Effector memory CD4-positive, alpha-beta T cell (primary cell): ENCODE results near the gene FAM20A.
"Not testable (repeated sequence)": the region's sequence is repeated elsewhere in the genome, so short reads cannot be mapped to it uniquely, and the experiment has no call there.

Experiments
- DNase-seq, 3 donors: peaks; one replicate each; pipeline ENCODE4 v3.0.0-alpha.2; 2020
- H3K27ac ChIP-seq: 2 replicates; pipeline ENCODE4 v1.7.0; 2013; ENCODE audit warnings: mild to moderate bottlenecking, low read length, moderate library complexity; ENCODE audit not compliant: insufficient read depth, poor library complexity, severe bottlenecking
- H3K27me3 ChIP-seq: replicated peaks from 2 replicates; pipeline ENCODE4 v1.7.0; 2013; ENCODE audit warnings: mild to moderate bottlenecking, low read length; ENCODE audit not compliant: insufficient read depth, control insufficient read depth, poor library complexity, severe bottlenecking
- H3K36me3 ChIP-seq: 2 replicates; pipeline ENCODE4 v1.7.0; 2013; ENCODE audit warnings: mild to moderate bottlenecking, low read length, moderate library complexity; ENCODE audit not compliant: control insufficient read depth, insufficient read depth
- H3K4me1 ChIP-seq: 2 replicates; pipeline ENCODE4 v1.7.0; 2013; ENCODE audit warnings: low read length, mild to moderate bottlenecking; ENCODE audit not compliant: control insufficient read depth, insufficient read depth, poor library complexity, severe bottlenecking
- H3K4me3 ChIP-seq: 2 replicates; pipeline ENCODE4 v1.7.0; 2013; ENCODE audit warnings: low read length, low read depth, mild to moderate bottlenecking; ENCODE audit not compliant: insufficient read depth, poor library complexity, severe bottlenecking
- H3K9me3 ChIP-seq: 2 replicates; pipeline ENCODE4 v1.7.0; 2013; ENCODE audit warnings: mild to moderate bottlenecking, low read length, moderate library complexity; ENCODE audit not compliant: control insufficient read depth

FAM20A gene

GRCh38 chr17:68499587-68499986 lies 101.6 kb downstream of the FAM20A start:
- Histone ChIP-seq H3K4me1 (no peaks in the 10 kb centered on the region), H3K4me3 (no peak overlapping the region), H3K9me3 (no peaks in the 10 kb centered on the region), H3K27me3 (no peaks in the 10 kb centered on the region), H3K27ac (no peak overlapping the region), H3K36me3 (no peaks in the 10 kb centered on the region)
- DNase-seq: no peak

- H3K27ac ChIP-seq: no peak overlapping the region
- no peak overlapping the region for H3K4me3 ChIP-seq
- H3K27me3 ChIP-seq: no peaks in the 10 kb centered on the region
- H3K36me3 ChIP-seq: no peaks in the 10 kb centered on the region
- no peak for DNase-seq
- H3K4me1 ChIP-seq: no peaks in the 10 kb centered on the region
- no peaks in the 10 kb centered on the region for H3K9me3 ChIP-seq
These were observed 102.5 kb downstream of the FAM20A start for GRCh38 chr17:68498479-68499326.

- no peaks in the 10 kb centered on the region for H3K4me1 ChIP-seq
- no peak overlapping the region for H3K4me3 ChIP-seq
- H3K27me3 ChIP-seq: no peaks in the 10 kb centered on the region
- no peaks in the 10 kb centered on the region for H3K9me3 ChIP-seq
- no peaks in the 10 kb centered on the region for H3K36me3 ChIP-seq
- no peak overlapping the region for H3K27ac ChIP-seq
- no peak for DNase-seq
These were observed 103.3 kb downstream of the FAM20A start for GRCh38 chr17:68497885-68498319.

- H3K4me3 ChIP-seq: no peak overlapping the region
- no peaks in the 10 kb centered on the region for H3K9me3 ChIP-seq
- no peaks in the 10 kb centered on the region for H3K4me1 ChIP-seq
- H3K27ac ChIP-seq: no peak overlapping the region
- no peaks in the 10 kb centered on the region for H3K27me3 ChIP-seq
- no peak for DNase-seq
- H3K36me3 ChIP-seq: no peaks in the 10 kb centered on the region
These were observed 106.1 kb downstream of the FAM20A start for GRCh38 chr17:68495081-68495480.

GRCh38 chr17:68492394-68493054 lies 108.6 kb downstream of the FAM20A start:
- H3K27me3 ChIP-seq, H3K4me3 ChIP-seq, H3K27ac ChIP-seq, H3K4me1 ChIP-seq, DNase-seq, H3K36me3 ChIP-seq, H3K9me3 ChIP-seq: not testable (repeated sequence)

GRCh38 chr17:68491381-68492231 lies 109.6 kb downstream of the FAM20A start:
- DNase-seq: no peak
- Histone ChIP-seq H3K36me3 (no peaks in the 10 kb centered on the region), H3K27me3 (no peaks in the 10 kb centered on the region), H3K27ac (no peak overlapping the region), H3K4me3 (no peak overlapping the region), H3K4me1 (peaks cover 12% of the 10 kb centered on the region), H3K9me3 (no peaks in the 10 kb centered on the region)

- no peak overlapping the region for H3K4me3 ChIP-seq
- no peak for DNase-seq
- no peaks in the 10 kb centered on the region for H3K9me3 ChIP-seq
- peaks cover 12% of the 10 kb centered on the region for H3K4me1 ChIP-seq
- no peak overlapping the region for H3K27ac ChIP-seq
- no peaks in the 10 kb centered on the region for H3K36me3 ChIP-seq
- no peaks in the 10 kb centered on the region for H3K27me3 ChIP-seq
These were observed 111.2 kb downstream of the FAM20A start for GRCh38 chr17:68489919-68490318.
